ENCODE measurements around the gene OR10H1.
"Not testable (repeated sequence)": the region's sequence is repeated elsewhere in the genome, so short reads cannot be mapped to it uniquely, and the experiment has no call there.

The OR10H1 gene

GRCh38 chr19:15837221-15837731 lies 21.8 kb upstream of the OR10H1 start:
- POLR2A ChIA-PET, result interaction anchor here (1.0 to 1.2 kb wide), 5 partner anchors 10 to 53 kb away, joined by 3 to 11 read pairs (median 5); no protein-coding TSS in a partner anchor
- CTCF ChIA-PET, result no interaction called here
- no peak for DNase-seq (ENCODE audit: extremely low spot score)
- TF ChIP-seq L3MBTL2 (conservative IDR thresholded peaks at IDR 0.05) (peak; percentile 51), CTBP1 (IDR thresholded peaks at IDR 0.05; ENCODE audit: borderline replicate concordance) (no peak)

GRCh38 chr19:15836330-15837220 lies 21.1 kb upstream of the OR10H1 start:
- TF ChIP-seq CTBP1 (IDR thresholded peaks at IDR 0.05; ENCODE audit: borderline replicate concordance), result no peak
- TF ChIP-seq FOXM1 (IDR thresholded peaks at IDR 0.05; ENCODE audit: borderline replicate concordance), result no peak
- peak; percentile 66 for TF ChIP-seq PKNOX1 (IDR thresholded peaks at IDR 0.05)
- TF ChIP-seq ELF4 (IDR thresholded peaks at IDR 0.05), result peak; percentile 78
- TF ChIP-seq NFRKB (IDR thresholded peaks at IDR 0.05), result no peak
- ChIA-PET CTCF (interaction anchor here (0.6 kb wide), 1 partner anchor 11 kb away, joined by 4 read pairs; no protein-coding TSS in a partner anchor), POLR2A (interaction anchor here (0.8 to 1.2 kb wide), 8 partner anchors 9 to 349 kb away, joined by 3 to 11 read pairs (median 4); partner anchors contain the start of gene FAM32A)
- peak; percentile 88 for DNase-seq (ENCODE audit: extremely low spot score)

GRCh38 chr19:15835565-15836329 lies 20.3 kb upstream of the OR10H1 start:
- CTCF ChIA-PET; DNase-seq (ENCODE audit: extremely low spot score): not testable (repeated sequence)
- POLR2A ChIA-PET, result interaction anchor here (0.9 to 1.0 kb wide), 3 partner anchors 11 to 350 kb away, joined by 3 to 6 read pairs (median 5); partner anchors contain the start of gene FAM32A

- POLR2A ChIA-PET; CTCF ChIA-PET; DNase-seq (ENCODE audit: extremely low spot score): not testable (repeated sequence)
Observed at GRCh38 chr19:15834232-15834631, 18.8 kb upstream of the OR10H1 start.

GRCh38 chr19:15831626-15832025 lies 16.2 kb upstream of the OR10H1 start:
- CTCF ChIA-PET, result no interaction called here
- DNase-seq (ENCODE audit: extremely low spot score), result no peak
- no peak for TF ChIP-seq SUZ12 (IDR thresholded peaks at IDR 0.05)
- no peak for TF ChIP-seq LEF1 (IDR thresholded peaks at IDR 0.05; ENCODE audit: borderline replicate concordance)
- no peak for TF ChIP-seq ELF4 (IDR thresholded peaks at IDR 0.05)
- TF ChIP-seq ARNT (IDR thresholded peaks at IDR 0.05), result no peak
- no peak for TF ChIP-seq HDGF (IDR thresholded peaks at IDR 0.05; ENCODE audit: borderline replicate concordance)
- TF ChIP-seq PKNOX1 (IDR thresholded peaks at IDR 0.05), result no peak
- no peak for TF ChIP-seq TARDBP (IDR thresholded peaks at IDR 0.05)
- no peak for TF ChIP-seq FOXK2 (IDR thresholded peaks at IDR 0.05)
- no peak for TF ChIP-seq FOXM1 (IDR thresholded peaks at IDR 0.05; ENCODE audit: borderline replicate concordance)
- no peak for TF ChIP-seq FOXA1 (IDR thresholded peaks at IDR 0.05)
- no peak for TF ChIP-seq BHLHE40 (IDR thresholded peaks at IDR 0.05; ENCODE audit: borderline replicate concordance)
- no peak for TF ChIP-seq ZNF384 (IDR thresholded peaks at IDR 0.05)
- no peak for TF ChIP-seq CTBP1 (IDR thresholded peaks at IDR 0.05; ENCODE audit: borderline replicate concordance)
- no peak for TF ChIP-seq L3MBTL2 (conservative IDR thresholded peaks at IDR 0.05)
- no peak for TF ChIP-seq SP1 (IDR thresholded peaks at IDR 0.05)
- POLR2A ChIA-PET, result no interaction called here

GRCh38 chr19:15829786-15830185 lies 14.3 kb upstream of the OR10H1 start:
- CTCF ChIA-PET, result no interaction called here
- no peak for TF ChIP-seq NFRKB (IDR thresholded peaks at IDR 0.05)
- no peak for TF ChIP-seq SP1 (IDR thresholded peaks at IDR 0.05)
- TF ChIP-seq FOXK2 (IDR thresholded peaks at IDR 0.05), result no peak
- DNase-seq (ENCODE audit: extremely low spot score), result no peak
- POLR2A ChIA-PET, result no interaction called here

- TF ChIP-seq NFRKB (IDR thresholded peaks at IDR 0.05) (no peak), SP1 (IDR thresholded peaks at IDR 0.05) (no peak), FOXA1 (IDR thresholded peaks at IDR 0.05) (no peak), L3MBTL2 (conservative IDR thresholded peaks at IDR 0.05) (no peak), BHLHE40 (IDR thresholded peaks at IDR 0.05; ENCODE audit: borderline replicate concordance) (no peak), FOXK2 (IDR thresholded peaks at IDR 0.05) (no peak), ZNF384 (IDR thresholded peaks at IDR 0.05) (no peak), ELF4 (IDR thresholded peaks at IDR 0.05) (no peak)
- no peak for DNase-seq (ENCODE audit: extremely low spot score)
- POLR2A ChIA-PET, result no interaction called here
- CTCF ChIA-PET, result no interaction called here
Observed at GRCh38 chr19:15829306-15829698, 13.8 kb upstream of the OR10H1 start.

- CTCF ChIA-PET; DNase-seq (ENCODE audit: extremely low spot score): not testable (repeated sequence)
- POLR2A ChIA-PET, result interaction anchor here (2.3 kb wide), 1 partner anchor 8 kb away, joined by 11 read pairs; no protein-coding TSS in a partner anchor
Observed at GRCh38 chr19:15828611-15829305, 13.3 kb upstream of the OR10H1 start.

All from HEK293T (cell line).